Nephron progenitor cell (in vitro differentiated cells): ENCODE data around the gene GCG.

Source experiments
- DNase-seq: peaks from one replicate; pipeline ENCODE4 v3.0.0; 2021
- H3K27ac Mint-ChIP-seq: 2 replicates; pipeline ENCODE4 v1.8.0; 2021; ENCODE audit warnings: mild to moderate bottlenecking, moderate library complexity, mixed read lengths
- H3K27me3 Mint-ChIP-seq: 2 replicates; pipeline ENCODE4 v1.8.0; 2021; ENCODE audit warnings: mild to moderate bottlenecking, low read depth, mixed read lengths; ENCODE audit not compliant: poor library complexity
- H3K36me3 Mint-ChIP-seq: 2 replicates; pipeline ENCODE4 v1.8.0; 2021; ENCODE audit warnings: low read depth, mixed read lengths
- H3K4me1 Mint-ChIP-seq: 2 replicates; pipeline ENCODE4 v1.8.0; 2021; ENCODE audit warnings: mixed read lengths
- H3K4me3 Mint-ChIP-seq: 2 replicates; pipeline ENCODE4 v1.8.0; 2021; ENCODE audit warnings: mild to moderate bottlenecking, moderate library complexity, mixed read lengths
- H3K9me3 Mint-ChIP-seq: 2 replicates; pipeline ENCODE4 v1.8.0; 2021; ENCODE audit warnings: mild to moderate bottlenecking, moderate library complexity, mixed read lengths
- CTCF ChIP-seq: fragments of 200-600 bp; sonication (generic); IDR thresholded peaks from 2 replicates; pipeline ENCODE4 v1.5.0; 2021; ENCODE audit warnings: antibody characterized with exemption

Gene GCG

GRCh38 chr2:162188451-162188850 lies 36.4 kb upstream of the GCG start:
- Mint-ChIP-seq H3K27me3 (peaks cover 10% of the 10 kb centered on the region), H3K36me3 (no peaks in the 10 kb centered on the region), H3K27ac (no peak overlapping the region), H3K9me3 (no peaks in the 10 kb centered on the region), H3K4me1 (no peaks in the 10 kb centered on the region), H3K4me3 (no peak overlapping the region)
- no peak for DNase-seq
- TF ChIP-seq CTCF, result no peak

GRCh38 chr2:162185541-162186232 lies 33.6 kb upstream of the GCG start:
- Mint-ChIP-seq H3K27me3 (no peaks in the 10 kb centered on the region), H3K4me1 (no peaks in the 10 kb centered on the region), H3K4me3 (peak overlapping the region; percentile 39), H3K36me3 (no peaks in the 10 kb centered on the region), H3K27ac (no peak overlapping the region), H3K9me3 (no peaks in the 10 kb centered on the region)
- no peak for DNase-seq
- TF ChIP-seq CTCF, result no peak

- no peak for DNase-seq
- no peaks in the 10 kb centered on the region for H3K9me3 Mint-ChIP-seq
- no peaks in the 10 kb centered on the region for H3K36me3 Mint-ChIP-seq
Observed at GRCh38 chr2:162184821-162185450, 32.9 kb upstream of the GCG start.

GRCh38 chr2:162184359-162184758 lies 32.3 kb upstream of the GCG start:
- H3K4me3 Mint-ChIP-seq, result no peak overlapping the region
- no peaks in the 10 kb centered on the region for H3K27me3 Mint-ChIP-seq
- no peaks in the 10 kb centered on the region for H3K36me3 Mint-ChIP-seq
- no peak for TF ChIP-seq CTCF
- H3K4me1 Mint-ChIP-seq, result no peaks in the 10 kb centered on the region
- DNase-seq, result no peak
- no peaks in the 10 kb centered on the region for H3K9me3 Mint-ChIP-seq
- no peak overlapping the region for H3K27ac Mint-ChIP-seq

More at GRCh38 chr2:162184821-162185450, 32.9 kb upstream of the GCG start:
- Mint-ChIP-seq H3K27ac (no peak overlapping the region), H3K4me3 (no peak overlapping the region), H3K27me3 (no peaks in the 10 kb centered on the region), H3K4me1 (no peaks in the 10 kb centered on the region)
- no peak for TF ChIP-seq CTCF

- Mint-ChIP-seq H3K9me3 (no peaks in the 10 kb centered on the region), H3K27ac (no peak overlapping the region), H3K4me1 (no peaks in the 10 kb centered on the region), H3K4me3 (no peak overlapping the region), H3K36me3 (no peaks in the 10 kb centered on the region), H3K27me3 (peaks cover under 1% of the 10 kb centered on the region)
- no peak for DNase-seq
- no peak for TF ChIP-seq CTCF
Observed at GRCh38 chr2:162182395-162182794, 30.3 kb upstream of the GCG start.

GRCh38 chr2:162177301-162177700 lies 25.3 kb upstream of the GCG start:
- H3K9me3 Mint-ChIP-seq, result no peaks in the 10 kb centered on the region
- no peak for DNase-seq
- no peak overlapping the region for H3K27ac Mint-ChIP-seq
- H3K4me1 Mint-ChIP-seq, result no peaks in the 10 kb centered on the region
- no peak for TF ChIP-seq CTCF
- H3K27me3 Mint-ChIP-seq, result peaks cover 6% of the 10 kb centered on the region
- H3K4me3 Mint-ChIP-seq, result no peak overlapping the region
- H3K36me3 Mint-ChIP-seq, result no peaks in the 10 kb centered on the region
